GM06990 (cell line): Measurements from ENCODE around the gene KANK3.

Experiments used
- DNase-seq: peaks from one replicate; pipeline ENCODE4 v3.0.0-alpha.2; 2011; ENCODE audit not compliant: insufficient read length; ENCODE audit errors: extremely low read depth
- H3K27me3 ChIP-seq: replicated peaks from 2 replicates; pipeline ENCODE4 v1.6.0; 2011; ENCODE audit warnings: low read length; ENCODE audit not compliant: control insufficient read depth, insufficient read depth
- H3K36me3 ChIP-seq: 2 replicates; pipeline ENCODE4 v1.5.1; 2011; ENCODE audit warnings: low read length; ENCODE audit not compliant: control insufficient read depth, insufficient read depth
- H3K4me3 ChIP-seq: replicated peaks from 2 replicates; pipeline ENCODE4 v1.5.1; 2011; ENCODE audit warnings: low read depth, mild to moderate bottlenecking, control low read depth, low read length
- TF ChIP-seq, protein P1 (sequence below): IDR thresholded peaks from 2 replicates; pipeline ENCODE4 v1.5.1; 2011; ENCODE audit warnings: low read length, control low read depth, mild to moderate bottlenecking, inconsistent platforms; ENCODE audit not compliant: insufficient read depth, poor library complexity, severe bottlenecking

The KANK3 gene

DNA sequence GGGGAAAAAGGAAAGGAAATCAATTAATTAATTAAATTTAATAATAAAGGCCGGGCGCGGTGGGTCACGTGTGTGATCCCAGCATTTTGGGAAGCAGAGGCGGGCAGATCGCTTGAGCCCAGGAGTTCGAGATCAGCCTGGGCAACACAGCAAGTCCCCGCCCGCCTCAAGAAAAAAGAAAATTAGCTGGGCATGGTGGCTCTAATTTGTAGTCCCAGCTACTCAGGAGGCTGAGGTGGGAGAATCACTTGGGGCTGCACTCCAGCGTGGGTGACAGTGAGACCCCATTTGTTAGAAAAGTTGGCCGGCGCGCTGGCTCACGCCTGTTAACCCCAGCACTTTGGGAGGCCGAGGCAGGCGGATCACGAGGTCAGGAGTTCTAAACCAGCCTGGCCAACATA, 34.2 kb downstream of the KANK3 start:
- Histone ChIP-seq H3K4me3 (no peak overlapping the region), H3K36me3 (peaks cover 20% of the 10 kb centered on the region), H3K27me3 (no peaks in the 10 kb centered on the region)
- TF ChIP-seq, protein P1, sequence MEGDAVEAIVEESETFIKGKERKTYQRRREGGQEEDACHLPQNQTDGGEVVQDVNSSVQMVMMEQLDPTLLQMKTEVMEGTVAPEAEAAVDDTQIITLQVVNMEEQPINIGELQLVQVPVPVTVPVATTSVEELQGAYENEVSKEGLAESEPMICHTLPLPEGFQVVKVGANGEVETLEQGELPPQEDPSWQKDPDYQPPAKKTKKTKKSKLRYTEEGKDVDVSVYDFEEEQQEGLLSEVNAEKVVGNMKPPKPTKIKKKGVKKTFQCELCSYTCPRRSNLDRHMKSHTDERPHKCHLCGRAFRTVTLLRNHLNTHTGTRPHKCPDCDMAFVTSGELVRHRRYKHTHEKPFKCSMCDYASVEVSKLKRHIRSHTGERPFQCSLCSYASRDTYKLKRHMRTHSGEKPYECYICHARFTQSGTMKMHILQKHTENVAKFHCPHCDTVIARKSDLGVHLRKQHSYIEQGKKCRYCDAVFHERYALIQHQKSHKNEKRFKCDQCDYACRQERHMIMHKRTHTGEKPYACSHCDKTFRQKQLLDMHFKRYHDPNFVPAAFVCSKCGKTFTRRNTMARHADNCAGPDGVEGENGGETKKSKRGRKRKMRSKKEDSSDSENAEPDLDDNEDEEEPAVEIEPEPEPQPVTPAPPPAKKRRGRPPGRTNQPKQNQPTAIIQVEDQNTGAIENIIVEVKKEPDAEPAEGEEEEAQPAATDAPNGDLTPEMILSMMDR, result no peak
- DNase-seq, result no peak

DNA sequence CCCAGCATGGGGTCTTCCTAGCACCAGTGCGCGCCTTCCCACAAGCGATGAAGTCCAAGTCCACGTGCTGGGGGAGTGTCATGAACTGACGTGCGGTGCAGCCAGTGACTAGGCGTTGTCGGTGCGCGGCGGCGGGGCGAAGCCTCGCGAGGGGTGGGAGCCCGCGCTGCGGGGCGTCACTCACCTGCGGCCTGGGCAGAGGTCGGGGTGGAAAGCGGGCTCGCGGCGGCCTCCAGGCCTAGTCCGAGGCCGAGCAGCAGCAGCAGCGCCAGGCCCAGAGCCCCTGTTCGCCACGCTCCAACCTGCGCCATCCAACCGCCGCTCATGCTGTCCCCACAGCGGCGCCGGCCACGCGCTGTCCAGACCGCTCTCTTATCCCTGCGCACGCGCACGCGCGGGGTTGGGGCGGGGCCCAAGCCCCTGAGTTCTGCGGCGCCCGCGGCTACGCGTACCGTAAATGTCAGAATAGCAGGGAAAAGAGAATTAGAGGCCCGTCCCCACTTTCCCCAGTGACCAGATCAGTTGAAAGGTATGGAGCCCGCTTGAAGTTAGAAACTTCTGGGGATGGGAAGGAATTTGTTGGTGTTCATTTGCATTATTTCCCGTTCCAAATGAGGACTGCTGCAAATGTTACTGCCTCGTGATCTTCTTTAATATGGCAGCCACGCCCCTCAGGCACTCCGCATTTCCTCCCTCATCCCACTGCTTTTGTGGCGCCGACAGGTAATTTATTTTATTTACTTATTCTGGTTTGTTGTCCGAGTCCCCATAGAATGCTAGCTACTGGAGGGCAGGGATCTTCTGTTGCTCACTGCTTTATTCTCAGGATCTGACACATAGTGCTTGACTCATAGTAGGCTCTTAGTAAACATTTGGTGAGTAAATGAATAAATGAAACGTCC, 34.8 kb downstream of the KANK3 start, which contains the start of gene CD320:
Gene CD320 (minus strand): TSS at position 394 of the 902 bp plus-strand sequence. CDS start 68 bp downstream, at position 326.
- H3K27me3 ChIP-seq, result no peaks in the 10 kb centered on the region
- TF ChIP-seq, protein P1, result no peak
- DNase-seq, result peak; percentile 92

DNA sequence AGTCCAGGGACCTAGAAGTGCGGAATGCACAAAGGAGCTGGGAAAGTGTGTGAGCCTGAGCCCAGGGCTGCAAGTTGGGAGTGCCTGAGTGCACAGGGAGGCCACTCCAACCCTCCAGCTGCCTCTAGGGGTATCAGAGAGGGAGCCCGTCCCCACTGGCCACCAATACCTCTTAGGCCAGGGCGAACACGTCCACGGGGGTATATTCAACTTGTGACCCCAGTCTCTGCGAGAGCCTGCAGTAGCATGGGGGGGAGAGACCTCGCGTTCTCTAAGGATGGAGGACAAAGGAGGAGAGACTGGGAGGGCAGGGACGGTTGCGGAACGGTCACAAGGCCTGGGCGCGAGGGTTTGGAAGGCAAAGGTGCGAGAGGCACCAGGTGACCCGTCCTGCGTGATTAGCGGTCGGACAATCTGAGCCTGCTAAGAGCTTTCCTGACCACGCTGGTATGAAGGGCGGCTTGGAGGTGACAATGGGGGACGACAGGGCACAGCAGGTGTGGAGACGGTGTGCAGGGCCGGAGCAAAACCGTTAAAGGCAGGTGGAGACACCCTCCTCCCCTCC, 35.6 kb downstream of the KANK3 start:
- DNase-seq, result no peak
- TF ChIP-seq, protein P1, result no peak
- H3K4me3 ChIP-seq, result peak overlapping the region; percentile 62
- no peaks in the 10 kb centered on the region for H3K27me3 ChIP-seq
- H3K36me3 ChIP-seq, result peaks cover 18% of the 10 kb centered on the region

More for the DNA sequence above, 34.8 kb downstream of the KANK3 start, which contains the start of gene CD320:
- peak within 1 kb of the TSS; percentile 62 for H3K4me3 ChIP-seq
- peaks cover 21% of the 10 kb centered on the region for H3K36me3 ChIP-seq

DNA sequence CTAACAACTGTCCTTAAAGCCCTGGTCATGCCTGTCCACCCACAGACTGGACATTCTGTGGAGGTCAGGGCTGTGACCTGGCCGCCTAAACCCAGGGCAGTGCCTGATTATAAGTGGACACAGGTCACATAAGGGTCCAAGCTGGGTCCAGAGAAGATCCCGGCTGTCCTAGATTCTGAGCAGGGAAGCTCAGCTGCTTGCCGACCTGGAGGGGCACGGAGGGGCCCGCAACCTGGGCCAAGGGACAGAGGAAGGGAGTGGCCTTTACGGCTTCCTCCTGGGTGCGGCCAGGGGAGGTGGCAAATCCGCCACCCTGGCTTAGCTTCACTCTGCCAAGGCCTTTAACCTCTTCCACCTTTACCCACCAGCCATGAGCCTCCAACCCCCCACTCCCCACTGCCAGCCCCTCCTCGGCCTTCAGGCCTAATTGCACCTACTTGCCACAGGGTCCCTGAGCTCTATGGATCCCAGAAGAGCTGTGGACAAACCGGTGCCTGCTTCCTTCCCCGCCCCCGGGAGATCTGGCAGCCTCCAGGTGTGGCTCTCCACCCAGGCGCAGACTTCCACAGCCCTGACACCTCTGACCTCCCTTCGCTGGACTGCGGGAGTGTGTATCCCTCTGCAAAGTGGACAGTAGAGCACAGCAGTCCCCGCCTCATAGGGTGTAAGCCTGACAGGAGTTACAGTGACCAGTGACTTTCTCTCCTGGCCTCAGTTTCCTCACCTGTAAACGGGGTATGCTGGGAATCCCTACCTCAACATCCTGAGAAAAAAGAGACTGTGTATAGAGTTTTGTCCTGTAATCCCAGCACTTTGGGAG, 36.6 kb downstream of the KANK3 start:
- TF ChIP-seq, protein P1, result no peak
- Histone ChIP-seq H3K4me3 (no peak overlapping the region; the same call in 1 of the 2 replicates), H3K36me3 (peaks cover 14% of the 10 kb centered on the region), H3K27me3 (no peaks in the 10 kb centered on the region)
- no peak for DNase-seq

DNA sequence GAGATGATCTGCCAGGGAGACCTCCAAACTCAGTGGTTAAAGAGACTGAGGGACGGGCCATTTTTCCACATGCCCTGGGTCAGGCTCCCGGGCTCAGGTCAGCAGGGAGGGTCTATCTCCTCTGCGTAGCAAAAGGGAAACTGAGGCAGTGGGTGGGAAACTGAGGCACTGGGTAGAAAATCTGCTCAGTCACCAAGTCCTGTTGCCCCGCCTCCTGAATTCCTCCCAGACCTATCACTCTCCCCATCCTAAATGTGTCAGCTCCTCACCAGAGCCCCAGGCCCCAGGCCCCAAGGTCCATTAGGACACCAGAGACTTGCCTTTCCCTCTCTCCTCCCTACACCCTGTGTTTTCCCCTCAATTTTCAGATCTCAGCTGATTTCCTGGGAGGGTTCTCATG, 37.3 kb downstream of the KANK3 start:
- TF ChIP-seq, protein P1, result no peak
- H3K36me3 ChIP-seq, result peaks cover 13% of the 10 kb centered on the region
- H3K27me3 ChIP-seq, result no peaks in the 10 kb centered on the region
- no peak overlapping the region for H3K4me3 ChIP-seq
- DNase-seq, result no peak
